WTC11 (cell line): ENCODE measurements around the gene RNGTT. TPM values are rescaled to one million over a fixed set of nuclear protein-coding genes. Genes with fewer than 3 reads are reported as not detected.
A peak's percentile ranks its signal among the peaks of the same experiment; 100 is the strongest.
"Not testable (repeated sequence)": the region's sequence is repeated elsewhere in the genome, so short reads cannot be mapped to it uniquely, and the experiment has no call there.

Source experiments
- ATAC-seq: fragments of 200-7000 bp; cut with Tn5 transposase; 2 replicates; pipeline ENCODE4 v1.10.0; 2021; ENCODE audit warnings: mild to moderate bottlenecking, moderate library complexity
- CTCF ChIA-PET: fragments of 300-600 bp; sonication (Branson Sonifier 250); formaldehyde crosslinking; loops from one replicate; lab custom pipeline; 2021; ENCODE audit warnings: antibody characterized with exemption; lab: Charles Lee
- POLR2A ChIA-PET: fragments of 350-600 bp; sonication (Branson Sonifier 250); formaldehyde crosslinking; loops from one replicate; lab custom pipeline; 2021; ENCODE audit warnings: antibody characterized with exemption; lab: Charles Lee
- DNase-seq: peaks from one replicate; pipeline ENCODE4 v3.0.0; 2021; ENCODE audit warnings: low spot score
- H3K27ac Mint-ChIP-seq: 2 replicates; pipeline ENCODE4 v1.8.0; 2021; ENCODE audit warnings: mixed read lengths
- H3K27me3 Mint-ChIP-seq: 2 replicates; pipeline ENCODE4 v1.8.0; 2021; ENCODE audit warnings: low read depth, mild to moderate bottlenecking, moderate library complexity, mixed read lengths
- H3K36me3 Mint-ChIP-seq: 2 replicates; pipeline ENCODE4 v1.8.0; 2021; ENCODE audit warnings: mixed read lengths
- H3K4me1 Mint-ChIP-seq: 2 replicates; pipeline ENCODE4 v1.8.0; 2022; ENCODE audit warnings: mixed read lengths
- H3K4me3 Mint-ChIP-seq: 2 replicates; pipeline ENCODE4 v1.8.0; 2021; ENCODE audit warnings: mild to moderate bottlenecking, moderate library complexity, mixed read lengths
- H3K9me3 Mint-ChIP-seq: 2 replicates; pipeline ENCODE4 v1.8.0; 2021; ENCODE audit warnings: mixed read lengths
- ATF1 ChIP-seq: sonication (generic); formaldehyde crosslinking; IDR thresholded peaks from 2 replicates; pipeline ENCODE4 v1.8.1; 2023; ENCODE audit warnings: mild to moderate bottlenecking, moderate library complexity, missing genetic modification reagents
- CBFB ChIP-seq: sonication (generic); formaldehyde crosslinking; IDR thresholded peaks from 2 replicates; pipeline ENCODE4 v1.8.1; 2022; ENCODE audit warnings: mild to moderate bottlenecking, low read depth, missing genetic modification reagents
- CREB1 ChIP-seq: sonication (generic); formaldehyde crosslinking; IDR thresholded peaks from 2 replicates; pipeline ENCODE4 v1.8.0; 2023; ENCODE audit warnings: mild to moderate bottlenecking, missing genetic modification reagents
- FOXK1 ChIP-seq: sonication (generic); formaldehyde crosslinking; IDR thresholded peaks from 2 replicates; pipeline ENCODE4 v1.8.0; 2022; ENCODE audit warnings: mild to moderate bottlenecking, moderate library complexity, missing genetic modification reagents
- GABPB1 ChIP-seq: sonication (generic); formaldehyde crosslinking; IDR thresholded peaks from 2 replicates; pipeline ENCODE4 v1.8.1; 2023; ENCODE audit warnings: mild to moderate bottlenecking, missing genetic modification reagents
- GRHL2 ChIP-seq: fragments of 250-450 bp; sonication (Bioruptor Pico); IDR thresholded peaks from 2 replicates; pipeline ENCODE4 v1.8.0; 2022; ENCODE audit warnings: mild to moderate bottlenecking, moderate library complexity; ENCODE audit not compliant: insufficient replicate concordance, severe bottlenecking
- GTF2I ChIP-seq: fragments of 250-450 bp; sonication (Bioruptor Pico); conservative IDR thresholded peaks from 2 replicates; pipeline ENCODE4 v1.4.0; 2021; ENCODE audit warnings: mild to moderate bottlenecking
- IRF1 ChIP-seq: sonication (generic); formaldehyde crosslinking; IDR thresholded peaks from 2 replicates; pipeline ENCODE4 v1.8.0; 2023; ENCODE audit warnings: missing genetic modification reagents
- JAZF1 ChIP-seq: fragments of 250-450 bp; sonication (Bioruptor Pico); IDR thresholded peaks from 2 replicates; pipeline ENCODE4 v1.9.0; 2021; ENCODE audit warnings: moderate library complexity, mild to moderate bottlenecking, inconsistent platforms
- MXD4 ChIP-seq: fragments of 250-450 bp; sonication (Bioruptor Pico); IDR thresholded peaks from 2 replicates; pipeline ENCODE4 v1.8.0; 2021; ENCODE audit warnings: mild to moderate bottlenecking, moderate library complexity, borderline replicate concordance
- NR3C1 ChIP-seq: sonication (generic); formaldehyde crosslinking; conservative IDR thresholded peaks from 2 replicates; pipeline ENCODE4 v1.8.1; 2023; ENCODE audit warnings: low read depth, mild to moderate bottlenecking, missing genetic modification reagents
- SOX15 ChIP-seq: fragments of 250-450 bp; sonication (Bioruptor Pico); IDR thresholded peaks from 2 replicates; pipeline ENCODE4 v1.9.0; 2021; ENCODE audit warnings: mild to moderate bottlenecking
- SP1 ChIP-seq: sonication (generic); formaldehyde crosslinking; conservative IDR thresholded peaks from 2 replicates; pipeline ENCODE4 v1.8.1; 2022; ENCODE audit warnings: missing genetic modification reagents
- ZBTB21 ChIP-seq: sonication (generic); formaldehyde crosslinking; IDR thresholded peaks from 2 replicates; pipeline ENCODE4 v1.8.1; 2023; ENCODE audit warnings: mild to moderate bottlenecking, missing genetic modification reagents, borderline replicate concordance
- ZNF263 ChIP-seq: sonication (generic); formaldehyde crosslinking; IDR thresholded peaks from 2 replicates; pipeline ENCODE4 v1.8.1; 2022; ENCODE audit warnings: low read depth, mild to moderate bottlenecking, moderate library complexity, missing genetic modification reagents
- ZNF532 ChIP-seq: fragments of 250-450 bp; sonication (Bioruptor Pico); IDR thresholded peaks from 2 replicates; pipeline ENCODE4 v1.9.0; 2021; ENCODE audit warnings: mild to moderate bottlenecking, borderline replicate concordance
- total RNA-seq: library from RNA; stranded (reverse); gene quantifications from 3 replicates; pipeline ENCODE4 v1.2.3, GENCODE V29; 2021

Gene RNGTT
- total RNA-seq, 1 experiment from 2014 or later: 20.4 TPM

- no peak overlapping the region for H3K4me3 Mint-ChIP-seq
- ATAC-seq: no peak
- TF ChIP-seq GRHL2 (no peak), CREB1 (CRISPR knock-in tag) (no peak), ZNF263 (no peak)
- TF ChIP-seq, all 79 proteins: peak for 0
- peaks cover 96% of the 10 kb centered on the region for H3K27me3 Mint-ChIP-seq
- CTCF ChIA-PET: no interaction called here
- POLR2A ChIA-PET: no interaction called here
- H3K27ac Mint-ChIP-seq: no peak overlapping the region
- peaks cover 24% of the 10 kb centered on the region for H3K4me1 Mint-ChIP-seq
- H3K36me3 Mint-ChIP-seq: peaks cover 15% of the 10 kb centered on the region
- no peak for DNase-seq
- H3K9me3 Mint-ChIP-seq: peaks cover 21% of the 10 kb centered on the region
These were observed 6.9 kb upstream of the RNGTT start for GRCh38 chr6:88970301-88970700.

GRCh38 chr6:88969255-88969654 lies 5.8 kb upstream of the RNGTT start:
- peaks cover 32% of the 10 kb centered on the region for H3K4me1 Mint-ChIP-seq
- CTCF ChIA-PET, H3K4me3 Mint-ChIP-seq, ATAC-seq, DNase-seq, POLR2A ChIA-PET, H3K27ac Mint-ChIP-seq: not testable (repeated sequence)
- H3K9me3 Mint-ChIP-seq: peaks cover 21% of the 10 kb centered on the region
- peaks cover 15% of the 10 kb centered on the region for H3K36me3 Mint-ChIP-seq
- peaks cover 95% of the 10 kb centered on the region for H3K27me3 Mint-ChIP-seq

- ATAC-seq: no peak
- no peak for DNase-seq
- Mint-ChIP-seq H3K36me3 (peaks cover 15% of the 10 kb centered on the region), H3K27ac (no peak overlapping the region), H3K4me3 (no peak overlapping the region), H3K9me3 (peaks cover 21% of the 10 kb centered on the region), H3K27me3 (peaks cover 82% of the 10 kb centered on the region), H3K4me1 (peaks cover 27% of the 10 kb centered on the region)
- TF ChIP-seq FOXK1 (no peak), GTF2I (CRISPR knock-in tag) (no peak), SOX15 (CRISPR knock-in tag) (no peak), SP1 (no peak), NR3C1 (no peak), ZNF532 (CRISPR knock-in tag) (no peak), CBFB (CRISPR knock-in tag) (no peak)
- ChIA-PET POLR2A (no interaction called here), CTCF (no interaction called here)
These were observed 4.5 kb upstream of the RNGTT start for GRCh38 chr6:88967891-88968290.

- H3K36me3 Mint-ChIP-seq: peaks cover 20% of the 10 kb centered on the region
- POLR2A ChIA-PET: no interaction called here
- H3K4me1 Mint-ChIP-seq: peaks cover 19% of the 10 kb centered on the region
- no peak; the same call in 1 of the 2 replicates for ATAC-seq
- H3K4me3 Mint-ChIP-seq: no peak overlapping the region
- peaks cover 60% of the 10 kb centered on the region for H3K27me3 Mint-ChIP-seq
- no peak for TF ChIP-seq JAZF1
- TF ChIP-seq CREB1 (CRISPR knock-in tag): no peak
- no peak for TF ChIP-seq ZBTB21 (CRISPR knock-in tag)
- no peak for TF ChIP-seq MXD4 (CRISPR knock-in tag)
- no peak for TF ChIP-seq IRF1 (CRISPR knock-in tag)
- no peak for TF ChIP-seq GABPB1 (CRISPR knock-in tag)
- TF ChIP-seq ATF1 (CRISPR knock-in tag): no peak
- H3K9me3 Mint-ChIP-seq: peaks cover 25% of the 10 kb centered on the region
- CTCF ChIA-PET: no interaction called here
- DNase-seq: peak; percentile 21
- no peak overlapping the region for H3K27ac Mint-ChIP-seq
These were observed 2.3 kb upstream of the RNGTT start for GRCh38 chr6:88965691-88966090.
